Measurements from ENCODE around the gene FSCN2. TPM values are rescaled to one million over a fixed set of nuclear protein-coding genes. Genes with fewer than 3 reads are reported as not detected.

Gene FSCN2
- total and polyA plus RNA-seq, 2 donors (not counting 3 experiments of a cell fraction or from before 2014, with no cell fraction given), result 0.32 to 0.71 TPM

GRCh38 chr17:81556175-81556691, 28.1 kb downstream of the FSCN2 start:
- H3K27ac ChIP-seq (ENCODE audit: insufficient read depth, low read depth, low read length), result no peak overlapping the region
- no peak for DNase-seq (ENCODE audit: low read depth, low spot score)
- CTCF ChIA-PET, result interaction anchor here (1.5 to 3.2 kb wide), 2 partner anchors 10 to 27 kb away, joined by 5 to 16 read pairs; no protein-coding TSS in a partner anchor
- H3K4me1 ChIP-seq (ENCODE audit: control insufficient read depth, extremely low read depth, insufficient read depth, low read length), result peaks cover 47% of the 10 kb centered on the region
- no peaks in the 10 kb centered on the region for H3K9me3 ChIP-seq (replicated peaks; ENCODE audit: control insufficient read depth, insufficient read depth, low read length)
- FAIRE-seq, result peak; percentile 81
- TF ChIP-seq MYC (IDR thresholded peaks at IDR 0.05; ENCODE audit: low read depth, low read length) (no peak), CTCF (IDR thresholded peaks at IDR 0.05; ENCODE audit: extremely low read depth in 1 of 2, insufficient read depth in 1 of 2, low read depth in 1 of 2, low read length in 2 of 2) (no peak), JUN (IDR thresholded peaks at IDR 0.05; ENCODE audit: borderline replicate concordance, insufficient read depth, insufficient read length, low read depth) (peak; percentile 26), POLR2AphosphoS5 (IDR thresholded peaks at IDR 0.05; ENCODE audit: insufficient read depth, low read depth, low read length) (no peak), EZH2 (IDR thresholded peaks at IDR 0.05; ENCODE audit: borderline replicate concordance, low read depth, low read length, severe bottlenecking) (no peak), FOS (IDR thresholded peaks at IDR 0.05; ENCODE audit: borderline replicate concordance, insufficient read depth, low read length) (peak; percentile 52), POLR2A (IDR thresholded peaks at IDR 0.05; ENCODE audit: low read depth, low read length) (no peak), GATA2 (IDR thresholded peaks at IDR 0.05; ENCODE audit: insufficient read depth, insufficient read length, low read depth, low read length) (no peak)
- H3K27me3 ChIP-seq (ENCODE audit: control insufficient read depth in 2 of 2, insufficient read depth in 2 of 2, low read length in 2 of 2), result no peaks in the 10 kb centered on the region
- intact Hi-C loops (cut with micrococcal nuclease), result no loop called here
- no peak overlapping the region for H3K4me3 ChIP-seq (replicated peaks in 1 of 3; ENCODE audit: insufficient read depth in 1 of 3, low read depth in 1 of 3, low read length in 3 of 3)
- no peaks in the 10 kb centered on the region for H3K9me1 ChIP-seq (replicated peaks; ENCODE audit: control insufficient read depth, extremely low read depth, insufficient read depth, low read length)
- no TSS peak for BruUV-seq (replicated peaks)
- H3K79me2 ChIP-seq (ENCODE audit: control insufficient read depth, insufficient read depth, low read length), result peaks cover 7% of the 10 kb centered on the region
- H3K4me2 ChIP-seq (ENCODE audit: insufficient read depth, low read length), result no peak overlapping the region
- H3K36me3 ChIP-seq (ENCODE audit: control insufficient read depth in 2 of 2, extremely low read depth in 1 of 2, insufficient read depth in 2 of 2, low read length in 2 of 2), result peaks cover 0 to 33% of the 10 kb centered on the region in 2 experiments
- H4K20me1 ChIP-seq (replicated peaks; ENCODE audit: control insufficient read depth, extremely low read depth, insufficient read depth, low read length), result no peaks in the 10 kb centered on the region
- H2AFZ ChIP-seq (ENCODE audit: low read depth, low read length), result no peak overlapping the region
- H3K9ac ChIP-seq (replicated peaks; ENCODE audit: extremely low read depth, insufficient read depth, low read length), result no peak overlapping the region
- dilution Hi-C loops (cut with MboI; ENCODE audit: extremely low pct_ligation_motif_present, low sequenced_read_pairs), result no loop called here
- POLR2A ChIA-PET, result no interaction called here

Data from endothelial cell of umbilical vein (primary cell).